GM21529 (cell line): ENCODE results near the gene OR4C46.
"Not testable (repeated sequence)": the region's sequence is repeated elsewhere in the genome, so short reads cannot be mapped to it uniquely, and the experiment has no call there.

Source experiments
- ATAC-seq: cut with Tn5 transposase; IDR thresholded peaks from one replicate; pipeline ENCODE4 v1.9.1; 2021; ENCODE audit not compliant: unreplicated experiment

The OR4C46 gene

DNA sequence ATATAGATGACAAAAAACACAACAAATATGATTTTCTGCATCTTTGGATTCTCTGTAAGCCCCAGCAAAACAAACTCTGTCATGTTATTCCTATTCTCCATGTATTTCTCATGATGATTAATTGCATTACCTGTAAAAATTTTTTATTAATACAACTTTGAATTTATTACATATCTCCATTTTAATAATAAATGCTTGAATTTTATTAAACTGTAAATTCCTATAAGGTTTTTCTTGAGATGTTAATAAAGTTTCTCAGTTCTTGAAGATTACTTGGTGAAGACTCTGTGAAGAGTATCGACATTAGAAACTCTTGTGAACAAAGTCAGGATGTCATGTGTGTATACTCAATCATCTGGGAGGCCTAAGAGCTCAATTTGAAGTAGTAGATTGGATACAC, at the start of gene OR4C46:
Gene OR4C46 (minus strand): TSS at position 101 of the 400 bp plus-strand sequence. CDS start 0 bp downstream, at position 101.
- ATAC-seq: no peak

DNA sequence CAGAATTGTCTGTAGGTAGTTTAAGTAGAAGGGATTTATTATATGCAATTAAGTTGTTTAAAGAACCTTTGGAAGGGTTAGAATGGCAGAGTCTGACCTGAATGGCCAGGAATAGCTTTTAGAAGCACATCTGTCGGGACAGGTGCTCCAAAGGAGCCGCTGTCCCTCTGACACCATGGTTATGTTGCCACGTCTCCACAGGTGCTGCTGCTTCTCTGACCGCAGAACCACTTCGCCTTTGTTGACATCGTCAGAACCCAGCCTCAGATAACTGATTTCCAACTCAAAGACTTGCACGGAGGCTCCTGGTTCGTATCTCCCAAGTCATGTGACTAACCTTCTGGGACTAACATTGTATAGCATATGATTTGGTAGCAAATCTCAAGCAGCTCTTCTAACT, 41.8 kb upstream of the OR4C46 start:
- not testable (repeated sequence) for ATAC-seq

DNA sequence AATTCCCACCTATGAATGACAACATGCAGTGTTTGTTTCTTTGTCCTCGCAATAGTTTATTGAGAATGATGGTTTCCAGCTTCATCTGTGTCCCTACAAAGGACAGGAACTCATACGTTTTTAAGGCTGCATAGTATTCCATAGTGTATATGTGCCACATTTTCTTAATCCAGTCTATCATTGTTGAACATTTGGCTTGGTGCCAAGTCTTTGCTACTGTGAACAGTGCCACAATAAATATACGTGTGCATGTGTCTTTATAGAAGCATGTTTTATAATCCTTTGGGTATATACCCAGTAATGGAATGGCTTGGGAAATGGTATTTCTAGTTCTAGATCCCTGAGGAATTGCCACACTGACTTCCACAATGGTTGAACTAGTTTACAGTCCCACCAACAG, 42.4 kb downstream of the OR4C46 start:
- ATAC-seq: not testable (repeated sequence)

- ATAC-seq: no peak
Observed at GRCh38 chr11:54558919-54559318, 44.9 kb downstream of the OR4C46 start.

DNA sequence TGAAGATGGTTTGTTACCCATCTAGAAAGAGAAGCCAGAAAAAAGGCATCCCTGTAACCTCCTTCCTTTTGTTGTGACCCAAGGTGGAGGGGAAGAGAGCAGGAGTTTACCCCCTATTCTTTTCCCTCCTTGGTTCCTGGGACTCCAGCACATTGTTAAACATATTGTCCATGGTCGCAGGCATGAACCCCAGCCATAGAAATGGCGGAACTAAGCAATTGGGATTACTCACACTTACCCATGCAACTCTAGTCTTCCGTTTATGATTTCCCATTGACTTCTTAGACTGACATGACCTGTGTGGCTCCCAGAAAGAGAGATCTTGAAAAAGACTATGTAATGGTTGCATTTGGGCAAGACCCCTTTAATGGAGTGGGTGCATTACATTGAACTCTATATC, 45.4 kb downstream of the OR4C46 start:
- no peak for ATAC-seq
